Spinal cord (tissue), 10 donors: Measurements from ENCODE around the gene LGALS7. TPM values are rescaled to one million over a fixed set of nuclear protein-coding genes. Genes with fewer than 3 reads are reported as not detected.
"Not testable (repeated sequence)": the region's sequence is repeated elsewhere in the genome, so short reads cannot be mapped to it uniquely, and the experiment has no call there.

Experiments
- DNase-seq, 6 donors: peaks; one replicate each; pipeline versions ENCODE4 v3.0.0 to v3.0.0-alpha.2; 2013 to 2015; ENCODE audit warnings: low spot score in 6 of 6, low read depth in 4 of 6
- H3K27ac ChIP-seq: one replicate; pipeline ENCODE4 v1.5.1; 2013; ENCODE audit warnings: low read depth, low read length, control low read depth
- H3K27me3 ChIP-seq: one replicate; pipeline ENCODE4 v1.6.1; 2013; ENCODE audit warnings: low read length; ENCODE audit not compliant: control insufficient read depth, insufficient read depth
- H3K36me3 ChIP-seq: one replicate; pipeline ENCODE4 v1.6.1; 2013; ENCODE audit warnings: low read length; ENCODE audit not compliant: control insufficient read depth, insufficient read depth
- H3K4me1 ChIP-seq: one replicate; pipeline ENCODE4 v1.6.1; 2013; ENCODE audit warnings: low read length; ENCODE audit not compliant: control insufficient read depth, insufficient read depth
- H3K4me3 ChIP-seq: one replicate; pipeline ENCODE4 v1.5.1; 2013; ENCODE audit warnings: low read depth, low read length, control low read depth
- H3K9me3 ChIP-seq: one replicate; pipeline ENCODE4 v1.6.1; 2013; ENCODE audit warnings: low read length; ENCODE audit not compliant: control insufficient read depth, insufficient read depth
- WGBS: methylation state at CpG from one replicate; pipeline ENCODE4 v1.1.5; 2013; ENCODE audit warnings: missing lambda C conversion rate; ENCODE audit not compliant: insufficient coverage; 5-methylcytosine and 5-hydroxymethylcytosine counted together
- polyA plus RNA-seq, 2 donors: library from polyadenylated mRNA; unstranded; fragments of 120-200 nt; gene quantifications; one replicate each; pipeline ENCODE4 v1.2.1, GENCODE V29; 2013; ENCODE audit not compliant: insufficient read length in 2 of 2
- total RNA-seq, 2 donors: library from RNA; depleted of rRNA in 1 of 2; stranded (reverse); fragments of 120-200 nt in 1 of 2; fragments of >200 nt in 1 of 2; gene quantifications; one replicate each; pipeline versions ENCODE4 v1.2.3 to v1.2.4, GENCODE V29; 2013 to 2014
- donor health status: healthy.

Gene LGALS7
- total and polyA plus RNA-seq, 4 donors: 0.72 to 1.4 TPM; not detected in 2

DNA sequence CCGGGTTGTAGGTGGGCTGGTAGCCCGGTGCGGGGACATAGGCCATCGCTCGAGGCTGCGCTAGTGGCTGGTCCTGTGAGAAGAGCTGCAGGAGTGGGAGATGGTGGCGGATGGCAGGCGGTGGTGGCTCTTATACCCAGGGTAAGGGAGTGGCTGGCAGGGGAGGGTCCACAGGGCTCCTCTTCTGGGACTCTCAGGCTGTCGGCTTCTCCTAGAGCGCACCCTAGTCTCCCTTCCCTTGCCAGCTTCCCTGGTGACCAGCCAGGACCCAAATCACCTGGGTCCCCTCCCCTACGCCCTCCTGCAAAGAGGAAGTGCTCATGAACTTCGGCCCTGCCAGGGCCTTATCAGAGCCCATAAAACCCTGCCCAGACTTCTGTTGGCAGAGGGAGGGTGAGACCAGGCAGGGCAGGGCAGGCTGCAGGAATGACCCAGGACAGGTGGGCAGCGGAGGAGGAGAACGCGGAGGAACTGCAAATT, 39.6 kb upstream of the LGALS7 start, which contains the start of gene LGALS4:
TSS of gene LGALS4 (minus strand) at position 105 of the 480 bp plus-strand sequence. CDS start at position 46, 59 bp downstream.
- no peaks in the 10 kb centered on the region for H3K9me3 ChIP-seq
- WGBS: 92% methylated on average over 10 of the region's 15 CpGs
- no peak for DNase-seq
- H3K27ac ChIP-seq: no peak within 1 kb of the TSS
- H3K4me3 ChIP-seq: no peak within 1 kb of the TSS
- no peaks in the 10 kb centered on the region for H3K4me1 ChIP-seq
- peaks cover 47% of the 10 kb centered on the region for H3K36me3 ChIP-seq
- H3K27me3 ChIP-seq: no peaks in the 10 kb centered on the region

DNA sequence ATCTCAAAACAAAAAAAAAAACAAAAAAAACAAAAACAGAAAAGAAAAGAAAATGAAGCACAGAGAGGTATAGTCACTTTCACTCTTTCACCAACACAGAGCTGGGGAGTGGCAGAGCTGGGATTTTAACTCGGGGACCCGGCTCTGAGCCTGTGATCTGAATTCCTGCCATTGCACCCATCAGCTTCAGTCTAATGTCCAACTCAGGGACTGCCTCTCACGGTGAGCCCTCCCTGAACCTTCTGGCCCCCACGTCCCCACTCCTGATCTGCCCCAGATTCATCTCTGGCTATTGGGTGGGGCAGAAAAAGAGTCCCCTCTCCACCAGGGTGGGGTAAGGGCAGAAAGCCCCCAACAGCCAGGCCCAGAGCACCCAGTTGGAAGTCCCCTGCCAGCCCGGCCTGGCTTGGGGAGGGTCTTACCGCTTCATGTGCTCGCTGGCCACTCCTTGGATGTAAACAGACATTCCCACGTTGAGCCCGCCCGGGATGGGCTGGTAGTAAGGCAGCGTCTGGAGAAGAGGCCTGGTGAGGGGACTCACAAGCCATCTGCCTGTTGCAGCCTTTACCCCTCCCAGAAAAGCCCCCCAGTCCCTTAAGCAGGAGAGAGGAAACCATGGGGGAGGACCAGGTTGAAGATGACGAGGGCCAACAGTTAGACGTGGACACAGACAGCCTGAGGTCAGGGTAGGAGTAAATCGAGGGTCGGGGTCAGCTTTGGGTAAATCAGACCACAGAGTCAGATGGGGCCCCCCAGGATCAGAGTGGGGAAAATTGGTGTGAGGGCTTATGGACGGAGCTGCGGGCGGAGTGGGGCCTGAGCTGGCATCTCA, 38.9 kb upstream of the LGALS7 start:
- Histone ChIP-seq H3K27ac (no peak overlapping the region), H3K27me3 (no peaks in the 10 kb centered on the region), H3K36me3 (peaks cover 40% of the 10 kb centered on the region), H3K4me3 (no peak overlapping the region), H3K4me1 (no peaks in the 10 kb centered on the region), H3K9me3 (no peaks in the 10 kb centered on the region)
- DNase-seq: no peak
- WGBS: 78% methylated on average over 15 of the region's 18 CpGs

DNA sequence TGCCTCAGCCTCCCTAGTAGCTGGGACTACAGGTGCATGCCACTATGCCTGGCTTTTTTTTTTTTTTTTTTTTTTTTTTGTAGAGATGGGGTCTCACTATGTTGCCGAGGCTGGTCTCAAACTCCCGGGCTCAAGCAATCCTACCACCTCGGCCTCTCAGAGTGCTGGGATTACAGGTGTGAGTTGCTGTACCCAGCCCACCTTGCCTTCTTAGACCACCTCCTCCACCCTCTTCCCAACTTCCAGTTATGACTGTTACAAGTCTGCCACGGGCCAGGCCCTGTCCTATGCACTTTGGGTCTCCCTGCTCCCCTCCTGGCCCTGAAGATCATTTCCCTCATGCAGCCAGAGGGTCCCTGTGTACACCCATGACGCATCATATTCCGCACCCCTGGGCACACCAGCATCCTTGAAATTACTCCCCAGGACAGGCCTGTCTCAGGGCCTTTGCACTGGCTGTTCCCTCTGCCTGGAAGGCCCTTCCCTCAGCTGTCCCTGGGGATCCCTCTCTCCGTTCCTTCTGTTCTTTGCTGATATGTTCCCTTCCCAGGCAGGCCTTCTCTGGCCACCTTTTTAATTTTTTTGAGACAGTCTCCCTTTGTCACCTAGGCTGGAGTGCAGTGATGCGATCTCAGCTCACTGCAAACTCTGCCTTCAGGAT, 36.4 kb upstream of the LGALS7 start:
- Histone ChIP-seq H3K27ac (no peak overlapping the region), H3K9me3 (no peaks in the 10 kb centered on the region), H3K4me3 (no peak overlapping the region), H3K4me1 (no peaks in the 10 kb centered on the region), H3K36me3 (peaks cover 15% of the 10 kb centered on the region), H3K27me3 (no peaks in the 10 kb centered on the region)
- no peak for DNase-seq
- 97% methylated on average over 5 of the region's 8 CpGs for WGBS

DNA sequence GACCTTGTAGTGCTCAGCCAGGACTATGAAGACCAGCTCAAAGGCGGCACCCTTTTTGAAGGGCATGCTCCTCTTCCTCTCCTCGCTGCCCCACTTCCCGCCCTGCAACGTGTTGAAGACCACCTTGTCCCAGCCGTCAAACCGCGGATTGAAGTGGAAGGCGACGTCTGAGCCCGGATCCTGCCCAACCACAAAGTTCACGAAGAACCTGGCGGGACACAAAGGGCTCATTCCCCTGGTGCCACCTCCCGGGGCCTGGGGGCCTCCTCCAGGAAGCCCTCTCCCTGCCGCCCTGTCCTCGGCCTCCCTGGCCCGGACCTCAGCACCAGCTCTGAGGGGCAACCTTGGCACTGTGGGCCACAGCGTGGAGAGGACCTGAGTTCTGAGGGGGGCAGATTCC, 35.4 kb upstream of the LGALS7 start:
- Histone ChIP-seq H3K27ac (no peak overlapping the region), H3K4me1 (no peaks in the 10 kb centered on the region), H3K36me3 (peaks cover 15% of the 10 kb centered on the region), H3K9me3 (no peaks in the 10 kb centered on the region), H3K27me3 (no peaks in the 10 kb centered on the region), H3K4me3 (no peak overlapping the region)
- 92% methylated on average over 16 of the region's 17 CpGs for WGBS
- DNase-seq: no peak

DNA sequence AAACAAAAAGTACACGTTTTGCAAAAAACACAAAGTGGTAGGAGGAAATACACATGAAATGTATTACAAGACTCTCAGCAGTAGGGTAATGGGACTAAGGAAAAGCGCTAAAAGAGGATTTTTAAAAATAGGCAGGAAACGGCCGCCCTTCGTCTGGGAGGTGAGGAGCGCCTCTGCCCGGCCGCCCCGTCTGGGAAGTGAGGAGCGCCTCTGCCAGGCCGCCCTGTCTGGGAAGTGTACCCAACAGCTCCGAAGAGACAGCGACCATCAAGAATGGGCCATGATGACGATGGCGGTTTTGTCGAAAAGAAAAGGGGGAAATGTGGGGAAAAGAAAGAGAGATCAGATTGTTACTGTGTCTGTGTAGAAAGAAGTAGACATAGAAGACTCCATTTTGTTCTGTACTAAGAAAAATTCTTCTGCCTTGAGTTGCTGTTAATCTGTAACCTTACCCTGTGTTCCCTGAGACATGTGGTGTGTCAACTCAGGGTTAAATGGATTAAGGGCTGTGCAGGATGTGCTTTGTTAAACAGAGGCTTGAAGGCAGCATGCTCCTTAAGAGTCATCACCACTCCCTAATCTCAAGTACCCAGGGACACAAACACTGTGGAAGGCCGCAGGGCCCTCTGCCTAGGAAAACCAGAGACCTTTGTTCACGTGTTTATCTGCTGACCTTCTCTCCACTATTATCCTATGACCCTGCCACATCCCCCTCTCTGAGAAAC, 34.2 kb upstream of the LGALS7 start:
- WGBS: 60% methylated on average over 2 of the region's 18 CpGs
- not testable (repeated sequence) for H3K36me3 ChIP-seq, H3K4me3 ChIP-seq, H3K27ac ChIP-seq, H3K27me3 ChIP-seq, H3K9me3 ChIP-seq, DNase-seq, H3K4me1 ChIP-seq

DNA sequence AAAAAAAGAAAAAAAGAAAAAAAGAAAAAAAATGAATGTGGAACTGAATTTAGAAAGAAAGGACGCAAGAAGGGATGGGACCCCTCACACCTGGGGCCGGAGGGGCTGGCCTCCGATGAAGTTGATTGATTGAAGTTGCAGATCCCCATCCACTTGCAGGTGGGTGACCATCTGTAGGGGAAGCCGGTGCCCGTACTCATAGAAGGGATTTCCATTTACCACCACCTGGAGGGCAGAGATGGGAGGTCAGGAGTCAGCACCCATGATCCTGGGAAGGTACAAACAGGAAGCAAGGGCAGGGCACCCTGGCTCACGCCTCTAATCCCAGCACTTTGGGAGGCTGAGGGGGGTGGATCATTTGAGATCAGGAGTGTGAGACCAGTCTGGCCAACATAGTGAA, 33.1 kb upstream of the LGALS7 start:
- no peak for DNase-seq
- Histone ChIP-seq H3K36me3 (peaks cover 6% of the 10 kb centered on the region), H3K27ac (no peak overlapping the region), H3K4me1 (no peaks in the 10 kb centered on the region), H3K9me3 (no peaks in the 10 kb centered on the region), H3K27me3 (no peaks in the 10 kb centered on the region), H3K4me3 (no peak overlapping the region)
- 97% methylated on average over 3 of the region's 6 CpGs for WGBS

DNA sequence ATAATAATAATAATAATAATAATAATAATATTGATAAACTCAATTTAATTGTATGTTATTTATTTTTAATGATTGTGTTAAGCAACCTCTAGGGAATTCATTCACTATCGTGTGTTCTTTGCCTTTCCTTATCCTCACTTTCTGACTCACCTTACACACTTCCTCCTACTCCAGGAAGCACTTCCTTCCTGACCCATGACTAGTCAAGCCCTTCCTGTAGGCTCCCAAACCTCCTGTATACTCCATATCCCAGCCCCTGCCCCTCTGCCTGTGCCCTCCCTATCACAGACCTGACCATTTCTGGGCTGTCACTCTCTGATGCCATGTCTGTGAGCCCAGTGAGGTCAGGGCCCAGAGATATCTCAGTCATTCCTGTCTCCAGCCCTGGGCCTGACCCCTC, 31.9 kb upstream of the LGALS7 start:
- Histone ChIP-seq H3K4me1 (no peaks in the 10 kb centered on the region), H3K27ac (no peak overlapping the region), H3K36me3 (peaks cover 6% of the 10 kb centered on the region), H3K27me3 (no peaks in the 10 kb centered on the region), H3K4me3 (no peak overlapping the region), H3K9me3 (no peaks in the 10 kb centered on the region)
- no peak for DNase-seq
- WGBS: 83% methylated on average over 1 of the region's 1 CpG

DNA sequence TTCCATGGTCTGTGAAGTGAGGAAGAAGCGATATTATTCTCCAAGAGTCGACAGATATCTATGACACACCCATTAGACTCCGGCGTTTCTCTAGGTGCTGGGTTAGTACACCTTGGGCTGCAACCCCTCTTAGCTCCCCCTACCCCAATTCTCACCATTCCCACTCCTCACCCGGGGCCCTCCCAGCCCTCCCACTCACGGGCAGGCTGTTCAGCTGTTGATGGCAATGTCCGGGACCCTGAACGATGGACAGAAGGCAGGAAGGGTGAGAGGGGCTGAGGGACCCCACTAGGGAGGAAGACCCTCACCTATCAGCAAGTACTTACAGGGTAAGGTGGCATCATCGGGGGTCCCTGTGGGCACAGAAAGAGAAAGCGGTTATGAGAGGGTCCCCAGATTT, 30.2 kb upstream of the LGALS7 start:
- H3K4me1 ChIP-seq: no peaks in the 10 kb centered on the region
- no peaks in the 10 kb centered on the region for H3K9me3 ChIP-seq
- DNase-seq: no peak
- H3K27ac ChIP-seq: no peak overlapping the region
- H3K36me3 ChIP-seq: peaks cover 3% of the 10 kb centered on the region
- no peak overlapping the region for H3K4me3 ChIP-seq
- no CpG with 5 or more reads among the region's 10 CpGs for whole genome bisulfite sequencing
- H3K27me3 ChIP-seq: no peaks in the 10 kb centered on the region

DNA sequence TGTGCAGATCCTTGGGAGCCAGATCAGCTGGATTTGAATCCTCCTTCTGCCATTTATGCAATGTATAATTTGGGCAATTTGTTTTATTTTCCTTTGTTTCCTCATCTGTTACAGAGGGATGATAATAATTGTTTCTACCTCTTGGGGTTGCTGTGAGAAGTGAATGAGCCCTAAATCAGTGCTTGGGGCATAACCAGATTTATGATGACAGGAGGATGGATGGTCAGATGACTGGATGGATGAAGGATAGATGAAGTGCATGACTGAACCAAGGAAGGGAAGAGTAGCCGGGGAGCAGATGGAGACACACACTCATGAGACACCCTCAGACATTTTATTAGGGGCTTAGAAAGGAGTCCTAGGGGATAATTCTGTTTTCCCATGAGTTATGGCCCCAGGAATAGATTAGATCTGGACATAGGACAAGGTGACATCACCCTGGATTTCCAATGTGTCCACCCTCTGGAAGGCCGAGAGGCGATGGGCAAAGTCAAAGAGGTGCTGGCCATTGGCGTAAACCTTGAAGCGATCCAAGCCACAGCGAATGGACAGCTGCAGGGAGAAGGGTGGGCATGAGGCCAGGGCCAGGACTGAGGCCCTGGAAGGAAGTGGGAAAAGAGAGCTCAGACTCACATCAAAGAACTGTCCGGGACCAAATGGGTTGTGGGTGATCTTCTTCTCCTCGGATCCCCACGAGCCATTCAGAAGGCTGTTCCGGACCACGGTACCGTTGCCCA, 28.2 kb upstream of the LGALS7 start:
- no peak overlapping the region for H3K27ac ChIP-seq
- H3K9me3 ChIP-seq: no peaks in the 10 kb centered on the region
- 93% methylated on average over 11 of the region's 12 CpGs for WGBS
- H3K4me3 ChIP-seq: no peak overlapping the region
- no peaks in the 10 kb centered on the region for H3K27me3 ChIP-seq
- no peak for DNase-seq
- H3K36me3 ChIP-seq: peaks cover 3% of the 10 kb centered on the region
- H3K4me1 ChIP-seq: no peaks in the 10 kb centered on the region
